HG03159 (cell line): Measurements from ENCODE around the gene BICDL1.
A peak's percentile ranks its signal among the peaks of the same experiment; 100 is the strongest.

Experiments used
- ATAC-seq: cut with Tn5 transposase; IDR thresholded peaks from one replicate; pipeline ENCODE4 v1.9.1; 2021; ENCODE audit warnings: mild to moderate bottlenecking, moderate library complexity; ENCODE audit not compliant: unreplicated experiment

The BICDL1 gene

GRCh38 chr12:120078868-120079267 is 89.8 kb downstream of the BICDL1 start:
- ATAC-seq = no peak

- no peak for ATAC-seq
Observed at GRCh38 chr12:120079411-120080400, 90.7 kb downstream of the BICDL1 start.

- ATAC-seq = no peak
Observed at GRCh38 chr12:120081641-120082040, 92.6 kb downstream of the BICDL1 start.

- ATAC-seq = no peak
Observed at GRCh38 chr12:120085920-120086645, 97.0 kb downstream of the BICDL1 start.

- ATAC-seq = peak; percentile 97
Observed at GRCh38 chr12:120086801-120087621, 98.0 kb downstream of the BICDL1 start.

- ATAC-seq = no peak
Observed at GRCh38 chr12:120089105-120089504, 100.1 kb downstream of the BICDL1 start.

- ATAC-seq = no peak
Observed at GRCh38 chr12:120089796-120090195, 100.8 kb downstream of the BICDL1 start.

GRCh38 chr12:120090206-120090605 is 101.2 kb downstream of the BICDL1 start:
- ATAC-seq = no peak

- ATAC-seq = no peak
Observed at GRCh38 chr12:120090626-120091295, 101.7 kb downstream of the BICDL1 start.

GRCh38 chr12:120091371-120092090 is 102.5 kb downstream of the BICDL1 start:
- ATAC-seq = no peak

- no peak for ATAC-seq
Observed at GRCh38 chr12:120092551-120093335, 103.7 kb downstream of the BICDL1 start.

GRCh38 chr12:120093336-120093591 is 104.2 kb downstream of the BICDL1 start:
- ATAC-seq = no peak

- ATAC-seq = no peak
Observed at GRCh38 chr12:120093592-120094355, 104.7 kb downstream of the BICDL1 start.

GRCh38 chr12:120094485-120094884 is 105.4 kb downstream of the BICDL1 start:
- ATAC-seq = no peak

GRCh38 chr12:120095331-120095730 is 106.3 kb downstream of the BICDL1 start:
- ATAC-seq = no peak

- no peak for ATAC-seq
Observed at GRCh38 chr12:120095736-120096135, 106.7 kb downstream of the BICDL1 start.

- no peak for ATAC-seq
Observed at GRCh38 chr12:120096671-120097202, 107.7 kb downstream of the BICDL1 start.

- no peak for ATAC-seq
Observed at GRCh38 chr12:120098756-120099470, 109.9 kb downstream of the BICDL1 start.
